Stimulated activated CD8-positive, alpha-beta memory T cell treated with anti-CD3 and anti-CD28 coated beads, Interleukin-12 subunit alpha, Interleukin-12 subunit beta, amount 100 ng/mL, for 1 hour (primary cell): Measurements from ENCODE around the gene EAF1.
"Not testable (repeated sequence)": the region's sequence is repeated elsewhere in the genome, so short reads cannot be mapped to it uniquely, and the experiment has no call there.

Experiments
- DNase-seq: peaks from one replicate; pipeline ENCODE4 v3.0.0-alpha.2; 2020; ENCODE audit warnings: low read depth

EAF1 gene

DNA sequence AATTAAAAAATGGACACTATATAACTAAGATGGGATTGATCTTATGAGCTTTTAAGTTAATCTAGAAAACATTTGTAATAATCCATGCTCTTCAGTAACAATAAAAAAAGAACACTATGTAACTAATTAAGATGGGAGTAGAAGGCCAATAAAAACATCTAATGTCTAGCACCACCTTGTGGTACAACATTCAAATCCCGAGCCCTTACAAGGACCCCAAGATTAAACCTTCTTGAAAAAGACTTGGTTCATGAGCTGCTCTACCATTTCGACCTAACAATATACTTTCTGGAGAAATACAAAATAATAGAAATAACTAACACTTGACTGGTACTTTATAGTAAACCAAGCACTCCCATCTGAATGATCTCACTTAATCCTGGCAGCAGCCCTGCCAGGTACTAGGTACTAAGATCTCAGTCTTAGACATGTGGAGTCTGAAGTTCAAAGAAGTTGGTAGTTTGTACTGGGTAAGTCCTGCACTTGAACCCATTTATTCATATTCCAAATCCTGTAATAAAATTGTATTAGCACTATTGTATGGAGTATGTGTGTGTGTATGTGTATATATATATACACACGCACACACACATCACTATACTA lies 21.8 kb upstream of the EAF1 start:
- no peak for DNase-seq

DNA sequence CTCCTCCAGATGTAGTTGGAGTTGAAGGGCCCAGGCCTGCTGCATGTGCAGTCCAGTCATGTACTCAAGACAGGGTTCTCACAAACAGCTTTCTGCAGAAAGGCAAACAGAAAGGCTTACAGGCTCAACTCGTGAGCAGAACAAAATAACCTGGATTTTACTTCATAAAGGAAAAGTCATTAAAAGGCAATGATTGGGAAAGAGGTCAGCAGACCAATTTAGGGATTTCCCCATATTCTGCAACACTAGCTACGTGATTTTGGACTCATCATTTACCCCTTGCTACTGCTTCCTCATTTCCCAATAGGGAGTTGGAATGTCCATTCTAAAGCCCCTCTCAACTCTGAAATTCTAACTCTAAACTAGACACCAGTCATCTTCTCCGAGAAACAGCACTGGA lies 18.2 kb upstream of the EAF1 start:
- DNase-seq = no peak

DNA sequence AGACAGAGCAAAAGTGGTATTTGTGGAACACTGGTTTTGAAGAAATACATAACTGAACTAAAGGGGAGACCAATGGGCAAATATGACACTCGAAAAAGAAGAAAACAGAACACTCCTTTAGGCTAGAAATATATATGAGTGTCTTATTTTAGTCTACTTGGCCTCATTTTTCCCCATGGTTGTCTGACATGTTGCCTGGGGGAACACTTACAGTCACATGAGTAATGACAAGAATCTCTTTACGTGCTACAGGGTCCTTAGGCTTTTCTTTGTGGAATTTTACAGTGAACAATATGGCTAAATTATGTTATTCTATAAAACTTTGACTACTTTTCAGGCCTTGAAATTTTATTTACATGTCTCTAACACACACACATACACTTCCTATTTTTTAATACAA lies 17.6 kb upstream of the EAF1 start:
- DNase-seq = no peak

DNA sequence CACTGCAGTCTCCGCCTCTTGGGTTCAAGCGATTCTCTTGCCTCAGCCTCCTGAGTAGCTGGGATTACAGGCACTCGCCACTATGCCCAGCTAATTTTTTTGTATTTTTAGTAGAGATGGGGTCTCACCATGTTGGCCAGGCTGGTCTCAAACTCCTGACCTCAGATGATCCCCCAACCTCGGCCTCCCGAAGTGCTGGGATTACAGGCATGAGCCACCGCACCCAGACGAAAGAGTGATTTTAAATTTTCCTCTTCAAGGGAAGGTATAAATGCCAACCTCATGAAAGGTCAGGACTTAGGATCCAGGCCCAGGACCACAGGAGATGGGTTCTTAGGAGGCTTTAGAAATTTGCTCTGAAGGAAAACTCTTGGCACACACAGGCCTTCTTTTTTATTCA lies 16.4 kb upstream of the EAF1 start:
- DNase-seq = not testable (repeated sequence)

DNA sequence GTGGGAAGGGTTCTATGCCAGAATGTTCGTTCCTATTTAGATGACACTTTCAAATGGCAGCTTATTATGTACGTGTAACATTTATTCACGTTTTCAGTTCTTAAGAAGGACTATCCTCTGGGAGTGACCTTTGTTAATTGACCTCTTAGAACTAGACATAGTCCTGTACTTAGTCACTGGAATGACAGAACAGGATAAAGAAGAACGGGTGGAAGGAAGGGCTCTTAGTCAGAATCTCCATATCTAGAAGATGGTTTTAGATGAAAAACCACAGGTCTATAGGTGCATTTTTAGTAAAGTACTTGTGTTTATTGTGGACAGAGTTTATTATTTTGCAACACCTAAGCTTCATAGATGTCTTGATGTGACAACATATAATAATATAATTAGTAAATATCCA lies 6.5 kb upstream of the EAF1 start:
- no peak for DNase-seq

DNA sequence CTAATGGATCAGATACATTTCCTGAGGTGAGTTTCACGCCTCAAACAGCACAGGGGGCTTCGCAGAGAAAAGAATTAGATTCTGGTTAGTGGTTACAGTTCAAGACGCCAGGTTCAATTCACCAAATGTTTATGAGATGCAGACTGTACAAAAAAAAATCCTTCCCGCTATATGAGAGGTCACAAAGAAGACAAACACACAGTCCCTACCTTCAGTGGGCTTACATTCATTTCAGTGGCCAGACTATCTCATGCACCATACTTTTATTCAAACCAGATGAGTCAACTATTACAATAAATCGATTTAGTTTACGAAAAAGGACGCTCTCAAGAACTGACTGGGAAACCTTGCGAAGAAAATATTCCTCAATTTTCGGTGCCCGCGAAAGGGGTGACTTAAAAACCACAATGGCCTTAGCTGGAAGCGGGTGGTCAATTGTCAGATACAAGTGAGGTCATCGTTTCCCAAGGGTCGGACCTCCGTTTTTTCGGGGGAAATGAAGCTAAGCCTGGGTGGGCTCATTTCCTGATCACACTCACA lies 749 bp upstream of the EAF1 start:
- no peak for DNase-seq

DNA sequence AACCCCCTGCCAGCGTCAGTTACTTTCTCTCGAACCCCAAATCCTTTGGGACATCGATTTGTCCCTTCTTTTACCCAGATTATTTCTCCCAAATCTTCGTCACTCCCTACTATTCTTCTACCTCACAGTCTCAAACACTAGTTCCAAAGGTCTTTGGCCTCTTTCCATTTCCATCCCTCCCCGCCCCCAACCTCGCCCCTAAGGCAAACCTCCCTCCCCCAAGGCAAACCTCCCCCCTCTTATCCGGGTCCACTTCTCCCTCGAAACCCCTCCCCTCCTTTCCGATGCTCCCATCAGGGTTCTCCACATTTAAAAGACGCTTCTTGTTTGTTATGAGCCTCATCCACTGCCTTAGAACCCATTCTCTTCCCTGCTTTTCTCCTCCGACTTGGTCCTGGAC lies 583 bp downstream of the EAF1 start:
- DNase-seq = no peak

DNA sequence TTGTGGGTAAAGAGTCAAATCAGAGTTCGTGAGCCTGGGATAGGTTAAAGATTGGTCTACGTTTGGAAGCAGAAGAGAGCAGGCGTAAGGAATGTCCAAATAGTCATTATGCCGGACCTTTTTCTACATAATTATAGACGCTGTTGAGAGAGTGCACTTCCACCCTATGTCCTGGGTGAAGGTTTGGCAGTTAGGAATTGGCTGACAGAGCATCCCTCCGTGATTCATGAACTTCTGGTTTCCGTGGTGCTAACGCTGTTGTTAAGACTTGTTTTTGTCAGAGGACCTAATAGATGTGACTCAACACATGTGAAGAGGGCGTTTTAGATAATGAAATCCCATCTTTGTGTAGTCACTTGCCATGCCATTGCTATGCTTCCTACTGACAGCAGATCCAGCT lies 1.1 kb downstream of the EAF1 start:
- no peak for DNase-seq

DNA sequence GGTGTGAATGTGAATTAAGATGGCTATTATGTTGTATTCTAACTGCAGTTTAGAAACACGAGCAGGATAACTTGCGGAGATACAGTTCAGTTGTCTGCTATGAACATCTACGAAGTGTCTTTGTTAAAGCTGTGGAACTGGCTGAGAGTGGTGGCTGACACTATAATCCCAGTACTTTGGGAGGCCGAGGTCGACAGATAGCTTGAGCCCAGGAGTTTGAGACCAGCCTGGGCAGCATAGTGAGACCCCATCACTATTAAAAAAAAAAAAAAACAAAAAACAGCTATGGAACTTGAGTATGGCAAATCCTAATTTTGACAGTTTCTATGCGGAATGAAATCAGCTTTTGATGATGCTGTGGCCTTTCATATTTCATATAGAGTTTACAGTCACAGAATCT lies 1.7 kb downstream of the EAF1 start:
- no peak for DNase-seq

DNA sequence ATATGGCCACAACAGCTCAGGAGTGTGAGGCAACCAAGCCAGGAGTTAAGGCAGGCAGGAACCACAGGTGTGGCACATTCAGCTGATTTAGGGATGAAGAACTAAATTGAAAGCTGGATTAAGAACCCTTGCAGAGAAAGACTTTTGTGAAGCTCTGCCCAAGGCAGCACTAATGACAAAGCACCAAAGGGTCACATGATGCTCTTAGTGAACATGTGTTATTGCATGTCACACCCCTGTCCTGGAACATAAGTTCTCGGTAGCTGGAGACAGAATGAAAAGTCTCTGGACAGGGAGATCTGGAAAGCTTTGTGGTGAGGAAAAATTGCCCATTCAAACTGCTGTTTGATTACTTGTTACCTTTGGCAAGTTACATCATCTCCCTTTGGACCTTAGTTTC lies 3.2 kb downstream of the EAF1 start:
- DNase-seq = no peak

DNA sequence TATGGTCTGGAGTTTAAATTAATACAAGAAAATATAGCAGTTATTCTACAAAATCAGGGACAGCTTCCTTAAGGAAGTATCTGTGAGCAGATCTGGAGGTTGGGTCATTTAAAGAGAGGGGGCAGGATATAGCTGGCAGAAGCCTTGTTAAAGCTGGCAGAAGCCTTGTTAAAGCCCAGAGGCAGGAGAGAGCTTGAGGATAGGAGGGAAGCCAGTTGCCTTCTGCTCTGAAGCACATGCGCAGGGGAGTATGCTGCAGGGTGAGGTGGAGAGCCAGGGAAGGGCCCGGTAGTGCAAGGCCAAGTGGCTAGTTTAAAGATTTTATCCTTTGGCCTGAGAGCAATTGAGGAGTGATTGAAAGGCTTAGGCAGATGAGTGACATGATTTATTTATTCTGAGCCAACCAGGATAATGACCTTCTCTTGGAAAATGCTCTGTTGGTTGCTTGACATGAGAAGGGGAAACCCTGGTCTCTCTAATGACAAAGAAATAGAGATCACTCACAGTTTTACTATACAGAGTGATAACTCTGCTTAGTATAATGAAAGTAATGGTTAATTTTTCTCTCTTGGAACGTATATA lies 3.9 kb downstream of the EAF1 start:
- DNase-seq = no peak

DNA sequence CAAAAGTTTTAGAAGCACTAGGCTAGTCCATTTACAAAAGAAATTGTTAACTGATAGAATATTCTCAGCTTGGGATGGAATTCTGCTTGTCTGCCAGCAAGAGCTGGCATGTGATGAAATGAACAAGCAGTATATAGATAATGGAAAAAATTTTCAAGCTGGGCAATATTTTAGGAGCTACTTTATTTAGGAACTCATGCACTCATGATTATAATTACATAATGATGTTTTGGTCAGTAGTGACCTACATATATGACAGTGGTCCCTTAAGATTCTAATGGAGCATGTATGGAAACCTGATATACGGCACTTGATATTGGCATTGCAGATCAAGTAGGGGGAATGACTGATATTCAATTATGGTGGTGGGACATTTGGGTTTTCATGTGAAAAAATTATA lies 6.1 kb downstream of the EAF1 start:
- no peak for DNase-seq

DNA sequence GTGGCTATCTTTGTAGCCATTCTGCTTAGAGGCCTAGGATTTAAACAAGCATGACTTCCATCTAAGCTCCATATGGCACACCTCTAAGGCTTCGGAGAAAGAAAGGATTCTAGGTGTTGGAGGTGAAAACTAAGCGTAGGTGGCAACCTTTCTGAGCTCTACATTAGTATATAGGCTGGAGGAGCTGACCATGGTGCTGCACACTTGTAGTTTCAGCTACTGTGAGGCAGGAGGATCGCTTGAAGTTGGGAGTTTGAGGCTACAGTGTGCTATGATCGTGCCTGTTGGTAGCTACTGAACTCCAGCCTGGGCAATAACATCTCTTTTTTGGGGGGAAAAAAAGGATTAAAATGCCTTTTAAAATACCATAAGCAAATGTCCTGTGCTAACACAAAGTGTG lies 7.4 kb downstream of the EAF1 start:
- no peak for DNase-seq

DNA sequence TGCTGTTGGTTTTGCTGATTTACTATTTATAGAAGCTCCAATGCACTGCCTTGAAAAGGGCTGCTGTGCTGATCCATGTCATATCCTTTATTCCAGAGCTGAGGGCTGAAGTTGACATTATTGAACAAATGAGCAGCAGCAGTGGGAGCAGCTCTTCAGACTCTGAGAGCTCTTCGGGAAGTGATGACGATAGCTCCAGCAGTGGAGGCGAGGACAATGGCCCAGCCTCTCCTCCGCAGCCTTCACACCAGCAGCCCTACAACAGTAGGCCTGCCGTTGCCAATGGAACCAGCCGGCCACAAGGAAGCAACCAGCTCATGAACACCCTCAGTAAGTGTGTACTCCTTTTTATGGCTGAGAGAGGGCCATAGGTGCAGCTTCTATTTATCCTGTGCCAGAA lies 8.8 kb downstream of the EAF1 start:
- no peak for DNase-seq

DNA sequence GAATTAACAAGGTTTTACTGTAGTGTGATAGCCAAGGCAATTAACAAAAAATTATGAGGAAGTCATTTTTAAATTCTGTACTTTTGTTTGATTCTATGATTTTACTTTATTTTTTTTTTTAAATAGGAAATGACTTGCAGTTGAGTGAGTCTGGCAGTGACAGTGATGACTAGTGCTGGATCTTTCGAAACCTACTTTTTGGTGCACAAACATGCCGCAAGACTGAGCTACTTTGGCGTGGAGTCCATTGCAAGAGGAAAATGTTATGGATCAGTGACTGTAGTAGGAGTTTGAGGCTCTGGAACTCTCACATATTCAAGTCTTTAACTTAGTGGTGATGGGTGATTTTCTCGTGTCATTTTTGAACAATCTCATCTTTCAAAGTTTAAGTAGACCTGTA lies 11.6 kb downstream of the EAF1 start:
- DNase-seq = no peak

DNA sequence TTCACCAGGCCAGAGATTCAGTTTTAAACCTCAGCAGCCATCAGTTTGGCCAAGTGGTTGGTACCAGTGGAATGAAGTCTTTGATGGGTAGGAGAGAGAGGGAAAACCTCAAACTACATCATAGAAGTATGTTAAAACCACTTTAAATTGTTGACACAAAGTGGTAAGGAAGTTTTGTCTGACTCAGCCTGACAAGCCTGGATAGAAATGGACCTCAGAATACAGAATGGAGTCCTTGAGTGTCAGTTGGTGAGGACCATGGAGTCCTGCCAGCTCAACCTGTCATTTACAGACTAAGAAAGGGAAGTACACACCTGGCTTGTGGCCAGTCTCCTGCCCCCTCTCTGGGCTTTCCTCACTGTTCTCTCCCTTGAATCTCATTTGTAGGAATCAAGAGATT lies 12.1 kb downstream of the EAF1 start:
- DNase-seq = no peak

DNA sequence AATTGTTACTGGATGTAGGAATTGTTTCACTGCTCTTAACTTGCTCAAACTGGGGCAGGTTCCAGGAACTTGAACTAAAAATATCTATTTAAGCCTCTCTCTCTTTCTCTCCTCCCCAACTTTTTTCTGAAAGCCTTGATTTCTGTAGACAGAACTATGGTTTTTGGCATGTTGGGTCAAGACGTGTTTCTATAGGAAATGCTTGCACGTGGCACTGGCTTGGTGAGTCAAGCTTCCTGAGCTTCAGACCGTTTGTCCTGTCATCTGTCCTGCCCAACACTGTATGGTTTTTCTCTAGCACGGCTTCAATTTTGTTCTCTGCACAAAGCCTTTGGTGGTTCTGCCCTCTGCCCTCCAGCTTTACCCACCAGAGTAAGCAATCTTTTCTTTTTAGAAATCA lies 13.5 kb downstream of the EAF1 start:
- no peak for DNase-seq

DNA sequence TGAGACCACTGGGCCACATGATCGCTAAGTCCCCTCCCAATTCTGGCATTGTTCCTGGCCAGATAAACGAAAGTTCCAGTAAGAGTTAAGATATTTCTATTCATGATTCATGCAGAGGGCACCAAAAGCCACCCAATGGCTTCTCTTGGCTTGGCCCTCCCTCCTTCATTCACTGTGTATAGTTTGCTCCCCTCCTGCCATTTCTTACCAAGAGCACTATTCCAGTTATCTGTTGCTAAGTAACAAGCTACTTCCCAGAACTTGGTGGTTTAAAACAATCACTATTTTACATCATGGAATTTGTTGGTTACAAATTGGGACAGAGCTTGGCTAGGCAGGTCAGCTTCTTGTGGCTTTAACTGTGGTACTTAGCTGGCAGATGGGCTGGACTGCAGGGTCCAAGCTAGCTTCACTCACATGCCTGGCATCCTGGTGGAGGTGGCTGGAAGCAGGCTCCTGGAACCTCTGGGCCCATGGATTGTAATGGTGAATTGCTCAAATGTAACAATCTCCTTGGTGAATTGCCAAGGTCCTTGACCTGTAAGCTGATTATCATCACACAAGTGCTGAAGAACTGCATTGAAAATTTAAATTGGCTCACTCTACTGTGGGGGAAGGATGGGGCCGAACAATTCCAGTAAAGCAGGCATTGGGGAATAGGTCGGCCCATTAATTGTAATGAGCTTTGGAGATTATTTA lies 16.6 kb downstream of the EAF1 start:
- DNase-seq = no peak

DNA sequence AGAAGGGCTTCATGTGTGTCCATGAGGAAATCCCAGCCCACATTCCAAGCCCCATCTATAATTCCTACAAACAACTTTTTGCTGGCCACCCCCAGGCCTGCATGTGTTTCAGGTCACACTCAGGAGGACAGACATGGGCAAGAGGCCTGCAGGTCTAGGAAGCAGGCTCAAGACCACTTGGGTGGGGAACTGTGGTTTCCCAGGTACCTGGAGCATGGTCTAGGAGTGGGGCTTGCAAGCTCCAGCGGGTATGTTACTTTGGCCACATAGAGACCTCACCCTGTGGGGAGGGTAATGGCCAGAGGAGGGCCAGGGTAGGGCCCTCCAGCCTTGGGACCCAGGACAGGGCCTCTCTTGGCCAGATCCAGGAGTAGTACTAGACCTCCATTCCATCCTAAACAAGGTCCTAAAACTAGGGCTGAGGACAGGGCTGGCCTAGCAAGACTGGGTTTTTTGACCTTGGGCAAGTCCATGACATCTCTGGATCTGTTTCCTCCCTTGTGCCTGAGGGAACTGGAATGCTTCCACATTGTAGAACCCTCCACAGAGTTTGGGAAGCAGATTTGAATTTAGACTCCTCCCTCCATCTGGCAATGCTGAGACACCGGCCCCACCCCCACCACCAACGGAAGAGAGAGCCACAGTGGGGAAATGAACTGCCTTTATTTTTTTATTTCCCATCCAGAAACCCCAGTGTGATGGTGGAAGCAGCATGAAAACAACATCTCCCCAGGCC lies 22.3 kb downstream of the EAF1 start:
- no peak for DNase-seq

DNA sequence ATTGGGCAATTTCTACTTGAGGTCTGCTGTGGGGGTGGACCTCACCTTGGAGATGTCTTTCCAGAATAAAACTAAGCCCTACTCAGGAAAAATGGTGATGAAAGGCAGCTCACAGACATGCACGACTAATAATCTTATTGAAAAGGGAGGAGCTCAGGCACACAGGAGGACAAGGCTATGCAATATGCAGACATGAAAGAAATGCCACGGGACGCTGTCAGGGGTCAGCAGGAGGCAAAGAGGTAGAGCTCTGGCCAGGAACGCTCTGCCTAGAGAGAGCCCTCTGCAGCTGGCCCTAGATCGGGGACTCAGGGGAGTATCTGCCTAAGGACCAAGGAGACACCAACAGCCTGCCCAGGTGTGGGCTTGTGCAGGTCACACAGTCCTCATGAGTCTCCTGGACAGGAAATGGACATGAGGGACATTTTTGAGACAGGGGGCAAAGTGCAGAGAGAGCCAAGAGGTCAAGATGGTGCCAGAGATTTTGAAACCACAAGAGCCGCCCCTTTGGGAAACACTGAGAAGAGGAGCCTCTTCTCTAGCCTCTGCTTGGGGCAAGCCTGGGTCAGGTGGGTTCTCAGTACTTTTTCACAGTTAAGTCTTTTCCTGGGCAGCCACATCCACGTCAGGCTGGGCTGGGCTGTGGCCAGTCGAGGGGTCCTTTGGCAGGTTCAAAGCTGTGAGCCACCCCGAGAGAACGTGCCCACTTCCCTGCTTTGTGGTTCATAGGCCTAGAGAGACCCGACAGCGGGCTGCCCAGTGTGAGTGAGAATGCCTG lies 23.2 kb downstream of the EAF1 start:
- no peak for DNase-seq

DNA sequence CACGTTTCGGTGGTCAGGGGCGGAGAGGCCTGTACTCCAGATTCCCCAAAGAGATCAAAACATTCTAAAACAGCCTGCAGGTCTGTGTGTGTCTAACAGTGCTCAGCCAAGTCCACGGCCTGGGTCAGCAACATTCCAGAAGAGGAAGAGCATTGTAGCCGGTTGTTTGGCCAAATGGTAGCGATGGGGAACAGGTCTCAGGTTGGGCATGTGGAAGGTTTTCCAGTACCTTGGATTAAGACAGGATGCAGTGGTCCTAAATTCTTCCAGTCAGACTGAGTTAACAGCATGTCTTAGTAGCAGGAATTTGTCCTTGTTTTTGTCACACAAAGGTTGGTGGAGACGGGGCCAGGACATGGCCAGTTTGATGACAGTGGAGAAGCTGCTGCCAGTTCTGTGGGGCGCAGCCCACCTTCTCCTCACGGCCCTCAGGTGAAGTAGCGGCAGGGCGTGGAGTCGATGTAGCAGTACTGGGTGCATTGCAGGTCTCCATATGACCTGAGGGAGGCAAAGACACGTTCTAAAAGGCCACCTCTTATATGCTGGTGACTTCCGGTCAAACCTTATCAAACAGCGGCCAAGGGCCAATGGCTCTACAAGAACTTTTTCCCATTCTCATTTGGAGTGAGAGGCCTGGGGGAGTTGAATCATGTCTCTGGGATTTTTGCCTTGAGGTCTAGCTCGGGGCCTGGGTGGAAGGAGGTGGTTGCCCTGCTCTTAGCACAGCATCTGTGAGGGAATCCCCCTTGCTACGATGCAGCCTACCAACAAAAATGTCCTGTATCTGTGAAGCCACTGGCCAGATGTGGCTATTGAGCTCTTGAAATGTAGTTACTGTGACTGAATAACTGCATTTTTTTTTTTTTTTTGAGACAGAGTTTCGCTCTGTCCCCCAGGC lies 24.1 kb downstream of the EAF1 start:
- DNase-seq = no peak
